ENCODE measurements around the gene NOS3. TPM values are rescaled to one million over a fixed set of nuclear protein-coding genes. Genes with fewer than 3 reads are reported as not detected.

NOS3 gene
- total and polyA plus RNA-seq, 2 of the 13 experiments (the other 11 are each of a cell fraction or from before 2014, with no cell fraction given), result 3.7 to 7.5 TPM

- TF ChIP-seq ZNF362 (CRISPR knock-in tag; IDR thresholded peaks at IDR 0.05; ENCODE audit: borderline replicate concordance), result no peak
- no peak for TF ChIP-seq ZNF251 (CRISPR knock-in tag; IDR thresholded peaks at IDR 0.05)
- peak; percentile 74; the same call in 1 of the 2 replicates for TF ChIP-seq YEATS4 (CRISPR knock-in tag; IDR thresholded peaks at IDR 0.05; ENCODE audit: borderline replicate concordance)
- TF ChIP-seq NCOA1 (CRISPR knock-in tag; IDR thresholded peaks at IDR 0.05), result no peak
- TF ChIP-seq SNAI1 (CRISPR knock-in tag; IDR thresholded peaks at IDR 0.05; ENCODE audit: borderline replicate concordance), result no peak
- TF ChIP-seq SOX5 (CRISPR knock-in tag; IDR thresholded peaks at IDR 0.05; ENCODE audit: borderline replicate concordance), result no peak; the same call in 1 of the 2 replicates
- TF ChIP-seq NFKBIZ (CRISPR knock-in tag; IDR thresholded peaks at IDR 0.05), result 0 out of 2 replicates have a peak, but pooled peaks have one; percentile 37
- TF ChIP-seq HNF1A (IDR thresholded peaks at IDR 0.05; ENCODE audit: low read depth), result peak; percentile 96
- peak; percentile 98 for TF ChIP-seq HNF1A (CRISPR knock-in tag; IDR thresholded peaks at IDR 0.05; ENCODE audit: borderline replicate concordance)
- no peak for TF ChIP-seq KLF15 (CRISPR knock-in tag; IDR thresholded peaks at IDR 0.05; ENCODE audit: borderline replicate concordance)
- TF ChIP-seq FOXJ3 (CRISPR knock-in tag; IDR thresholded peaks at IDR 0.05; ENCODE audit: borderline replicate concordance), result peak; percentile 20; the same call in 1 of the 2 replicates
- peak; percentile 85 for TF ChIP-seq PHF21A (CRISPR knock-in tag; IDR thresholded peaks at IDR 0.05)
- peak; percentile 86 for TF ChIP-seq ZNF687 (CRISPR knock-in tag; IDR thresholded peaks at IDR 0.05)
- peak; percentile 56; the same call in 1 of the 2 replicates for TF ChIP-seq TFAP4 (IDR thresholded peaks at IDR 0.05; ENCODE audit: borderline replicate concordance, low read depth)
Measured at GRCh38 chr7:151062399-151063211, 71.8 kb downstream of the NOS3 start (continued).
